Natural killer cell (primary cell): Measurements from ENCODE around the gene LRRC15. TPM values are rescaled to one million over a fixed set of nuclear protein-coding genes. Genes with fewer than 3 reads are reported as not detected.
A peak's percentile ranks its signal among the peaks of the same experiment; 100 is the strongest.

Source experiments
- ATAC-seq, 3 donors: fragments of 150-1000 bp in 2 of 3; fragments of 200-7000 bp in 1 of 3; cut with Tn5 transposase; 1 replicate in 1 of 3; 2 replicates in 2 of 3; pipeline ENCODE4 v1.10.0; 2021; ENCODE audit warnings: mild to moderate bottlenecking in 2 of 3, moderate library complexity in 2 of 3
- DNase-seq, 2 donors: peaks; one replicate each; pipeline versions ENCODE4 v3.0.0 to v3.0.0-alpha.2; 2013 to 2021; ENCODE audit warnings: mixed read lengths in 1 of 2
- H3K27ac ChIP-seq: one replicate; pipeline ENCODE4 v1.5.1; 2013; ENCODE audit warnings: mild to moderate bottlenecking, low read length
- H3K27me3 ChIP-seq: one replicate; pipeline ENCODE4 v1.6.1; 2013; ENCODE audit warnings: low read length; ENCODE audit not compliant: control insufficient read depth, insufficient read depth
- H3K36me3 ChIP-seq: one replicate; pipeline ENCODE4 v1.6.1; 2013; ENCODE audit warnings: low read length; ENCODE audit not compliant: control insufficient read depth, insufficient read depth
- H3K4me1 ChIP-seq: one replicate; pipeline ENCODE4 v1.6.1; 2013; ENCODE audit warnings: low read length; ENCODE audit not compliant: control insufficient read depth, insufficient read depth
- H3K4me3 ChIP-seq: one replicate; pipeline ENCODE4 v1.5.1; 2013; ENCODE audit warnings: low read length
- H3K9me3 ChIP-seq: one replicate; pipeline ENCODE4 v1.6.1; 2013; ENCODE audit warnings: low read length; ENCODE audit not compliant: control insufficient read depth, insufficient read depth
- H3K27ac Mint-ChIP-seq, 2 donors: one replicate each; pipeline ENCODE4 v1.8.0; 2022; ENCODE audit warnings: mild to moderate bottlenecking in 2 of 2, mixed read lengths in 2 of 2, moderate library complexity in 1 of 2
- H3K27me3 Mint-ChIP-seq, 2 donors: one replicate each; pipeline ENCODE4 v1.8.0; 2022; ENCODE audit warnings: low read depth in 2 of 2, mixed read lengths in 2 of 2
- H3K36me3 Mint-ChIP-seq: one replicate; pipeline ENCODE4 v1.8.0; 2022; ENCODE audit warnings: mixed read lengths
- H3K4me1 Mint-ChIP-seq, 2 donors: one replicate each; pipeline ENCODE4 v1.8.0; 2022; ENCODE audit warnings: mixed read lengths in 2 of 2
- H3K4me3 Mint-ChIP-seq: one replicate; pipeline ENCODE4 v1.8.0; 2022; ENCODE audit warnings: mild to moderate bottlenecking, moderate library complexity, mixed read lengths
- H3K9me3 Mint-ChIP-seq, 2 donors: one replicate each; pipeline ENCODE4 v1.8.0; 2022; ENCODE audit warnings: mixed read lengths in 2 of 2
- WGBS: methylation state at CpG from one replicate; pipeline ENCODE4 v1.1.7; 2013; ENCODE audit warnings: missing lambda C conversion rate; ENCODE audit not compliant: insufficient coverage; 5-methylcytosine and 5-hydroxymethylcytosine counted together
- intact Hi-C: fragments of 100-400 bp; cut with micrococcal nuclease; formaldehyde crosslinking; loops from one replicate; pipeline ENCODE4 v1.14.2; 2022
- total RNA-seq, 4 donors: library from RNA; stranded (reverse); fragments of 120-200 nt in 1 of 4; gene quantifications; one replicate each; pipeline versions ENCODE4 v1.2.3 to v1.2.4, GENCODE V29; 2013 to 2022
- TF ChIP-seq, protein P1 (sequence below): fragments of 200-600 bp; IDR thresholded peaks from one replicate; pipeline ENCODE4 v1.8.0; 2022; ENCODE audit warnings: antibody characterized with exemption

Gene LRRC15
- total RNA-seq, 3 donors from 2014 or later (not counting 1 experiment from before 2014, with no cell fraction given): not detected

- H3K4me1 ChIP-seq: no peaks in the 10 kb centered on the region
- Mint-ChIP-seq H3K36me3 (no peaks in the 10 kb centered on the region), H3K4me1 (no peaks in the 10 kb centered on the region), H3K27me3 (peaks cover 16 to 21% of the 10 kb centered on the region in 2 donors), H3K4me3 (no peak overlapping the region), H3K9me3 (no peaks in the 10 kb centered on the region), H3K27ac (no peak overlapping the region)
- ATAC-seq (no peak), DNase-seq (peak in 1 of 2 donors; percentile 2)
- H3K27me3 ChIP-seq: no peaks in the 10 kb centered on the region
- 98% methylated on average over 8 of the region's 8 CpGs for WGBS
- H3K9me3 ChIP-seq: no peaks in the 10 kb centered on the region
- intact Hi-C loops: no loop called here
- TF ChIP-seq, protein P1, sequence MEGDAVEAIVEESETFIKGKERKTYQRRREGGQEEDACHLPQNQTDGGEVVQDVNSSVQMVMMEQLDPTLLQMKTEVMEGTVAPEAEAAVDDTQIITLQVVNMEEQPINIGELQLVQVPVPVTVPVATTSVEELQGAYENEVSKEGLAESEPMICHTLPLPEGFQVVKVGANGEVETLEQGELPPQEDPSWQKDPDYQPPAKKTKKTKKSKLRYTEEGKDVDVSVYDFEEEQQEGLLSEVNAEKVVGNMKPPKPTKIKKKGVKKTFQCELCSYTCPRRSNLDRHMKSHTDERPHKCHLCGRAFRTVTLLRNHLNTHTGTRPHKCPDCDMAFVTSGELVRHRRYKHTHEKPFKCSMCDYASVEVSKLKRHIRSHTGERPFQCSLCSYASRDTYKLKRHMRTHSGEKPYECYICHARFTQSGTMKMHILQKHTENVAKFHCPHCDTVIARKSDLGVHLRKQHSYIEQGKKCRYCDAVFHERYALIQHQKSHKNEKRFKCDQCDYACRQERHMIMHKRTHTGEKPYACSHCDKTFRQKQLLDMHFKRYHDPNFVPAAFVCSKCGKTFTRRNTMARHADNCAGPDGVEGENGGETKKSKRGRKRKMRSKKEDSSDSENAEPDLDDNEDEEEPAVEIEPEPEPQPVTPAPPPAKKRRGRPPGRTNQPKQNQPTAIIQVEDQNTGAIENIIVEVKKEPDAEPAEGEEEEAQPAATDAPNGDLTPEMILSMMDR: no peak
- no peak overlapping the region for H3K27ac ChIP-seq
- H3K36me3 ChIP-seq: no peaks in the 10 kb centered on the region
- H3K4me3 ChIP-seq: no peak overlapping the region
Measured at GRCh38 chr3:194389269-194389668, 19.7 kb upstream of the LRRC15 start.

DNA sequence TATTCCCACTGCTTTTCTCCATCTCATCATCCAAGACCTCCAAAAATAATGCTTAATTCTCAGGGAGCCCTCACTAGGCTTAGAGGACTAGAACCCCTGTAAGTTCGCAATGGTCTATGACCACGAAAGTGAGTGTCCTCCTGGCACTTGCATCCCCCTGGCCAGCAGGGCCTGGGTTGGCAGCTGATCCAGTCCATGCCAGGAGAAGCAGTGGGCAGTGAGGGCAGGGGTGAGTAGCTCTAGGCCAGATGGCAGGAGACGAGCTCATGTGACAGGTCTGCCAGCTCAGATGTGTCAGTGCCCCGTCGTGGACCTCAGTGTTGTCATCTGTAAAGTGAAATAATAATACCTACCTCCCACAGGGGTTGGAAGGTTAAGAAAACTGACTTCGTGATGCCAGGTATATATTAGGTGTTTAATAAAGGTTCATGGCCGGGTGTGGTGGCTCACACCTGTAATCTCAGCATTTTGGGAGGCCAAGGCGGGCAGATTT is 18.4 kb upstream of the LRRC15 start:
- Histone ChIP-seq H3K4me3 (no peak overlapping the region), H3K27me3 (no peaks in the 10 kb centered on the region), H3K4me1 (no peaks in the 10 kb centered on the region), H3K36me3 (no peaks in the 10 kb centered on the region), H3K9me3 (no peaks in the 10 kb centered on the region), H3K27ac (no peak overlapping the region)
- DNase-seq (peak in 1 of 2 donors; percentile 1), ATAC-seq (no peak)
- H3K4me1 Mint-ChIP-seq: no peaks in the 10 kb centered on the region
- no peak overlapping the region for H3K27ac Mint-ChIP-seq
- no peaks in the 10 kb centered on the region for H3K36me3 Mint-ChIP-seq
- no peaks in the 10 kb centered on the region for H3K9me3 Mint-ChIP-seq
- H3K4me3 Mint-ChIP-seq: no peak overlapping the region
- TF ChIP-seq, protein P1: no peak
- whole genome bisulfite sequencing: 90% methylated on average over 5 of the region's 8 CpGs
- peaks cover 23 to 31% of the 10 kb centered on the region in 2 donors for H3K27me3 Mint-ChIP-seq
- intact Hi-C loops: no loop called here

GRCh38 chr3:194387276-194387675 is 17.7 kb upstream of the LRRC15 start:
- H3K4me3 Mint-ChIP-seq: no peak overlapping the region
- Histone ChIP-seq H3K36me3 (no peaks in the 10 kb centered on the region), H3K4me3 (no peak overlapping the region), H3K27me3 (no peaks in the 10 kb centered on the region), H3K27ac (no peak overlapping the region), H3K4me1 (no peaks in the 10 kb centered on the region), H3K9me3 (no peaks in the 10 kb centered on the region)
- intact Hi-C loops: no loop called here
- H3K36me3 Mint-ChIP-seq: no peaks in the 10 kb centered on the region
- TF ChIP-seq, protein P1: no peak
- H3K4me1 Mint-ChIP-seq: no peaks in the 10 kb centered on the region
- ATAC-seq: no peak
- peak in 1 of 2 donors; percentile 5 for DNase-seq
- WGBS: 95% methylated on average over 6 of the region's 6 CpGs
- H3K27me3 Mint-ChIP-seq: peaks cover 23 to 38% of the 10 kb centered on the region in 2 donors
- no peaks in the 10 kb centered on the region for H3K9me3 Mint-ChIP-seq
- no peak overlapping the region for H3K27ac Mint-ChIP-seq

DNA sequence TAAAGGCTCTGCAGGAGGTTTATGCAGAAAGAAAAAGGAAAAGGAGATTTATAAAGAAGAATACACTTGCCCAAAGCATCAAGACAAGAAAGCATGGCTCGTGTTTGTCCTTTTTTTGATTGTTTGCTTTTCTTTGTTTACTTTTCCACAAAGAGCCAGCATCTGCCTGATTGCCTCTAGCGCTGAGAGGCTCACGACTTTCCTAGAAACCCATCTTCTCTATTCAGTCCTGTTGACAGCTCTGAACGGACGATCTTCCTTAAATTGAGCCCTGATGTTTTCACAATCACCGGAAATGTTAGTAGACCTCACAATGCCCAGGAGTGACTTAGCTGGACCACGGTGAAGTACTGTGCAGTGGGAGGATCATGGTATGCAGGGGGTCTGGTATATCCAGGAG is 17.1 kb upstream of the LRRC15 start:
- intact Hi-C loops: no loop called here
- H3K4me1 ChIP-seq: no peaks in the 10 kb centered on the region
- H3K4me3 Mint-ChIP-seq: no peak overlapping the region

More for the DNA sequence above, 17.1 kb upstream of the LRRC15 start:
- H3K9me3 ChIP-seq: no peaks in the 10 kb centered on the region
- Mint-ChIP-seq H3K4me1 (no peaks in the 10 kb centered on the region), H3K27me3 (peaks cover 23 to 39% of the 10 kb centered on the region in 2 donors), H3K9me3 (no peaks in the 10 kb centered on the region), H3K36me3 (no peaks in the 10 kb centered on the region), H3K27ac (no peak overlapping the region)
- H3K27ac ChIP-seq: no peak overlapping the region
- H3K27me3 ChIP-seq: no peaks in the 10 kb centered on the region
- no peak overlapping the region for H3K4me3 ChIP-seq
- DNase-seq (peak in 1 of 2 donors; percentile 6), ATAC-seq (no peak)
- TF ChIP-seq, protein P1: no peak
- H3K36me3 ChIP-seq: no peaks in the 10 kb centered on the region
- WGBS: 73% methylated on average over 7 of the region's 7 CpGs
